Trophoblast cell (in vitro differentiated cells and primary cell): Measurements from ENCODE around the gene NDE1.

ENCODE experiments used
- DNase-seq, 2 donors: peaks; one replicate each; pipeline ENCODE4 v3.0.0-alpha.2; 2016
- H2AFZ ChIP-seq: 2 replicates; pipeline ENCODE4 v1.6.1; 2013; ENCODE audit warnings: low read length, moderate library complexity, mild to moderate bottlenecking; ENCODE audit not compliant: insufficient read depth, poor library complexity
- H2AK5ac ChIP-seq: 2 replicates; pipeline ENCODE4 v1.6.1; 2013; ENCODE audit warnings: mild to moderate bottlenecking, low read length
- H2BK120ac ChIP-seq: 2 replicates; pipeline ENCODE4 v1.6.1; 2013; ENCODE audit warnings: low read length, mild to moderate bottlenecking, moderate library complexity; ENCODE audit not compliant: insufficient read depth, poor library complexity
- H2BK12ac ChIP-seq: 2 replicates; pipeline ENCODE4 v1.6.1; 2013; ENCODE audit warnings: mild to moderate bottlenecking, low read length, moderate library complexity
- H2BK5ac ChIP-seq: 2 replicates; pipeline ENCODE4 v1.6.1; 2013; ENCODE audit warnings: low read length, low read depth, moderate library complexity, mild to moderate bottlenecking; ENCODE audit not compliant: poor library complexity
- H3K14ac ChIP-seq: 2 replicates; pipeline ENCODE4 v1.6.1; 2013; ENCODE audit warnings: mild to moderate bottlenecking, low read length
- H3K18ac ChIP-seq: 2 replicates; pipeline ENCODE4 v1.6.1; 2013; ENCODE audit warnings: mild to moderate bottlenecking, low read length
- H3K23ac ChIP-seq: 2 replicates; pipeline ENCODE4 v1.6.1; 2013; ENCODE audit warnings: low read length
- H3K27ac ChIP-seq: 2 replicates; pipeline ENCODE4 v1.5.1; 2013; ENCODE audit warnings: low read depth, mild to moderate bottlenecking, inconsistent platforms, low read length, moderate library complexity
- H3K27me3 ChIP-seq: 2 replicates; pipeline ENCODE4 v1.6.1; 2013; ENCODE audit warnings: inconsistent platforms, mild to moderate bottlenecking, low read length, moderate library complexity; ENCODE audit not compliant: insufficient read depth
- H3K36me3 ChIP-seq, 2 experiments: 1 replicate in 1 of 2; 2 replicates in 1 of 2; pipeline ENCODE4 v1.6.1; 2013; ENCODE audit warnings: low read length in 2 of 2, mild to moderate bottlenecking in 2 of 2, moderate library complexity in 1 of 2; ENCODE audit not compliant: insufficient read depth in 2 of 2, control insufficient read depth in 1 of 2
- H3K4ac ChIP-seq: 2 replicates; pipeline ENCODE4 v1.6.1; 2013; ENCODE audit warnings: low read depth, mild to moderate bottlenecking, low read length, moderate library complexity
- H3K4me1 ChIP-seq, 2 experiments: 1 replicate in 1 of 2; 2 replicates in 1 of 2; pipeline ENCODE4 v1.6.1; 2013; ENCODE audit warnings: low read length in 2 of 2, mild to moderate bottlenecking in 2 of 2, moderate library complexity in 1 of 2; ENCODE audit not compliant: insufficient read depth in 2 of 2, control insufficient read depth in 1 of 2
- H3K4me2 ChIP-seq: 2 replicates; pipeline ENCODE4 v1.6.1; 2013; ENCODE audit warnings: inconsistent platforms, mild to moderate bottlenecking, low read length, moderate library complexity
- H3K4me3 ChIP-seq: 2 replicates; pipeline ENCODE4 v1.5.1; 2013; ENCODE audit warnings: mild to moderate bottlenecking, low read depth, low read length, inconsistent platforms
- H3K79me1 ChIP-seq: one replicate; pipeline ENCODE4 v1.6.1; 2013; ENCODE audit warnings: low read length
- H3K79me2 ChIP-seq: 2 replicates; pipeline ENCODE4 v1.6.1; 2013; ENCODE audit warnings: low read length, mild to moderate bottlenecking; ENCODE audit not compliant: control insufficient read depth, insufficient read depth, poor library complexity
- H3K9ac ChIP-seq: 2 replicates; pipeline ENCODE4 v1.6.1; 2013; ENCODE audit warnings: mild to moderate bottlenecking, low read length
- H3K9me3 ChIP-seq: 2 replicates; pipeline ENCODE4 v1.6.1; 2013; ENCODE audit warnings: low read depth, mild to moderate bottlenecking, control low read depth, inconsistent platforms, low read length; ENCODE audit not compliant: insufficient read depth
- H4K12ac ChIP-seq: 2 replicates; pipeline ENCODE4 v1.6.1; 2013; ENCODE audit warnings: low read depth, mild to moderate bottlenecking, low read length, moderate library complexity
- H4K8ac ChIP-seq: 2 replicates; pipeline ENCODE4 v1.6.1; 2013; ENCODE audit warnings: low read depth, mild to moderate bottlenecking, low read length, moderate library complexity
- H4K91ac ChIP-seq: one replicate; pipeline ENCODE4 v1.6.1; 2013; ENCODE audit warnings: low read depth, mild to moderate bottlenecking, low read length, moderate library complexity
- WGBS: extraction: QIAGEN DNeasy Blood & Tissue Kit; methylation state at CpG from one replicate; pipeline ENCODE4 v1.1.7; 2013; ENCODE audit warnings: missing lambda C conversion rate; ENCODE audit not compliant: insufficient read length, insufficient coverage; ENCODE audit errors: extremely low coverage; 5-methylcytosine and 5-hydroxymethylcytosine counted together

NDE1 gene

GRCh38 chr16:15721018-15721417 lies 71.0 kb downstream of the NDE1 start:
- WGBS = no CpG with 5 or more reads among the region's 14 CpGs
- Histone ChIP-seq H3K79me2 (no peaks in the 10 kb centered on the region), H2BK120ac (no peak overlapping the region), H3K36me3 (peaks cover 9 to 19% of the 10 kb centered on the region in 2 experiments), H3K4me1 (no peaks in the 10 kb centered on the region), H4K12ac (no peak overlapping the region), H3K18ac (no peak overlapping the region), H3K27ac (no peak overlapping the region), H2AFZ (no peak overlapping the region), H3K4me3 (no peak overlapping the region), H3K4me2 (no peak overlapping the region), H3K23ac (no peak overlapping the region), H4K8ac (no peak overlapping the region), H3K9me3 (peaks cover 2% of the 10 kb centered on the region), H3K9ac (no peak overlapping the region), H3K79me1 (no peaks in the 10 kb centered on the region), H3K14ac (no peak overlapping the region), H2BK5ac (no peak overlapping the region), H3K4ac (no peak overlapping the region), H2BK12ac (no peak overlapping the region), H3K27me3 (no peaks in the 10 kb centered on the region), H2AK5ac (no peak overlapping the region), H4K91ac (no peak overlapping the region)
- DNase-seq = no peak

- peaks cover 9 to 15% of the 10 kb centered on the region in 2 experiments for H3K36me3 ChIP-seq
- H2BK5ac ChIP-seq = no peak overlapping the region
- DNase-seq = no peak
- no peak overlapping the region for H3K27ac ChIP-seq
- no peak overlapping the region for H2BK12ac ChIP-seq
- H3K18ac ChIP-seq = no peak overlapping the region
- no peak overlapping the region for H4K91ac ChIP-seq
- H2BK120ac ChIP-seq = no peak overlapping the region
- no peak overlapping the region for H3K4ac ChIP-seq
- WGBS = no CpG with 5 or more reads among the region's 7 CpGs
- H3K23ac ChIP-seq = no peak overlapping the region
- no peak overlapping the region for H3K4me3 ChIP-seq
- H2AFZ ChIP-seq = no peak overlapping the region
- no peak overlapping the region for H4K8ac ChIP-seq
- H3K9ac ChIP-seq = no peak overlapping the region
- no peak overlapping the region for H3K4me2 ChIP-seq
- no peak overlapping the region for H4K12ac ChIP-seq
- H3K27me3 ChIP-seq = no peaks in the 10 kb centered on the region
- no peak overlapping the region for H3K14ac ChIP-seq
- H3K4me1 ChIP-seq = no peaks in the 10 kb centered on the region
- peaks cover 2% of the 10 kb centered on the region for H3K9me3 ChIP-seq
- H2AK5ac ChIP-seq = no peak overlapping the region
- H3K79me1 ChIP-seq = no peaks in the 10 kb centered on the region
- no peaks in the 10 kb centered on the region for H3K79me2 ChIP-seq
Observed at GRCh38 chr16:15723808-15724207, 73.8 kb downstream of the NDE1 start.

GRCh38 chr16:15725641-15726240 lies 75.7 kb downstream of the NDE1 start:
- Histone ChIP-seq H3K9me3 (no peaks in the 10 kb centered on the region), H3K23ac (no peak overlapping the region), H4K91ac (no peak overlapping the region), H3K14ac (no peak overlapping the region), H3K4ac (no peak overlapping the region), H2BK120ac (no peak overlapping the region), H3K4me3 (no peak overlapping the region), H3K27me3 (no peaks in the 10 kb centered on the region), H4K8ac (no peak overlapping the region), H3K4me1 (no peaks in the 10 kb centered on the region), H3K27ac (no peak overlapping the region), H2AFZ (no peak overlapping the region), H3K18ac (no peak overlapping the region), H2BK5ac (no peak overlapping the region), H3K9ac (no peak overlapping the region), H3K79me2 (no peaks in the 10 kb centered on the region), H2BK12ac (no peak overlapping the region), H4K12ac (no peak overlapping the region), H3K4me2 (no peak overlapping the region), H2AK5ac (no peak overlapping the region), H3K79me1 (no peaks in the 10 kb centered on the region), H3K36me3 (peaks cover 9 to 14% of the 10 kb centered on the region in 2 experiments)
- DNase-seq = no peak
- WGBS = no CpG with 5 or more reads among the region's 5 CpGs

- Histone ChIP-seq H3K36me3 (peaks cover 9 to 11% of the 10 kb centered on the region in 2 experiments), H4K8ac (no peak overlapping the region), H3K14ac (no peak overlapping the region), H2AK5ac (no peak overlapping the region), H3K4me3 (no peak overlapping the region), H3K9me3 (no peaks in the 10 kb centered on the region), H3K18ac (no peak overlapping the region), H3K9ac (no peak overlapping the region), H3K4ac (no peak overlapping the region), H3K79me2 (no peaks in the 10 kb centered on the region), H3K27me3 (no peaks in the 10 kb centered on the region), H3K4me1 (no peaks in the 10 kb centered on the region), H2BK120ac (no peak overlapping the region), H4K12ac (no peak overlapping the region), H2BK12ac (no peak overlapping the region), H3K79me1 (no peaks in the 10 kb centered on the region), H3K27ac (no peak overlapping the region), H3K4me2 (no peak overlapping the region), H4K91ac (no peak overlapping the region), H3K23ac (no peak overlapping the region), H2AFZ (no peak overlapping the region), H2BK5ac (no peak overlapping the region)
- no peak for DNase-seq
- WGBS = no CpG with 5 or more reads among the region's 18 CpGs
Observed at GRCh38 chr16:15726715-15727114, 76.7 kb downstream of the NDE1 start.
